ENCODE data around the gene GPALPP1.
A peak's percentile ranks its signal among the peaks of the same experiment; 100 is the strongest.
"Not testable (repeated sequence)": the region's sequence is repeated elsewhere in the genome, so short reads cannot be mapped to it uniquely, and the experiment has no call there.

The GPALPP1 gene

DNA sequence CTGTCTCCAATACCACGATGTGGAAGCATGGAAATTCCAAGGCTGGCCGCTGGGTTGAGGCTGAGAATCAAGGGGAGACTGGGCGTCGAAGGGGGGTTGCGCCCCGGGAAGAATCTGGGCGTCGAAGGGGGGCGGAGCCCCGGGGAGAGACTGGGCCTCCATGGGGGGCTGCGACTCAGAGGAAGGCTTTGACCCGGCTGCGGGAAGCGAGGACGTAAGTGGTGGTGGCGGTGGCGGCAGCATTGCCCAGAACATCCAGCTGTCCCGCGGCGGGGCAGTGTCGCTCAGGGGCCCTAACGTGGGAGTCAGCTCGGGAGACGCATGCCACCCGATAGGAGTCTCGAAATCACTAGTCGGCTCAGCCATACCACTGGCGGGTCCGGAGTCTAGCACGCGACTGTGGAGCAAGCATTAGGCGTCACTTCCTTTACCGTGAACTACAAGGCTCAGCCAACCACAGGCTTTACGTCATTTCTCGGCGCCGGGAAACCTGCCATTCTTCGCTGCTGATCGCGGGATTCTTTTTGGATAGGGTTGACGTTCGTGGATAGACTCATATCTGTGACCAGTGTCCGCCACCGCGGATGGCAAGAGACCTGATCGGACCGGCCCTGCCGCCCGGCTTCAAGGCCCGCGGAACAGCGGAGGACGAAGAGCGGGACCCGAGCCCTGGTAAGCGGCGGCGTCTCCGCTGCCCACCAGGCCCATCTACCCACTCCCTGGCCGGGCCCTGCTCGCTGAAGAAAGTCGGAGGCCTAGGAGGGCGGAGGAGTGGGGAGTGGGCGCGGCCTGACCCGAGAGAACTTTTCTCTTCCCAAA, at the start of gene GPALPP1, which contains the start of gene NUFIP1:
Gene GPALPP1 (plus strand): TSS at position 468 of the 819 bp plus-strand sequence. CDS start 117 bp downstream, at position 585.
Gene NUFIP1 (minus strand): TSS at position 401 of the 819 bp plus-strand sequence. CDS start 35 bp downstream, at position 366.
- DNase-seq (ENCODE audit: insufficient read length, low spot score) (peak; percentile 76), FAIRE-seq (no peak)
- peak; percentile 62; the same call in 1 of the 2 replicates for TF ChIP-seq POLR2A (IDR thresholded peaks at IDR 0.05; ENCODE audit: low read depth, low read length)

GRCh38 chr13:44943411-44943810, 45.9 kb upstream of the GPALPP1 start:
- DNase-seq (ENCODE audit: insufficient read length, low spot score); FAIRE-seq: not testable (repeated sequence)

- no peak for TF ChIP-seq POLR2A (IDR thresholded peaks at IDR 0.05; ENCODE audit: low read depth, low read length)
- no peak for DNase-seq (ENCODE audit: insufficient read length, low spot score)
- no peak for FAIRE-seq
Observed at GRCh38 chr13:44951184-44951583, 38.2 kb upstream of the GPALPP1 start.

GRCh38 chr13:44952671-44953070, 36.7 kb upstream of the GPALPP1 start:
- no peak for FAIRE-seq
- DNase-seq (ENCODE audit: insufficient read length, low spot score), result no peak
- TF ChIP-seq POLR2A (IDR thresholded peaks at IDR 0.05; ENCODE audit: low read depth, low read length), result no peak

DNA sequence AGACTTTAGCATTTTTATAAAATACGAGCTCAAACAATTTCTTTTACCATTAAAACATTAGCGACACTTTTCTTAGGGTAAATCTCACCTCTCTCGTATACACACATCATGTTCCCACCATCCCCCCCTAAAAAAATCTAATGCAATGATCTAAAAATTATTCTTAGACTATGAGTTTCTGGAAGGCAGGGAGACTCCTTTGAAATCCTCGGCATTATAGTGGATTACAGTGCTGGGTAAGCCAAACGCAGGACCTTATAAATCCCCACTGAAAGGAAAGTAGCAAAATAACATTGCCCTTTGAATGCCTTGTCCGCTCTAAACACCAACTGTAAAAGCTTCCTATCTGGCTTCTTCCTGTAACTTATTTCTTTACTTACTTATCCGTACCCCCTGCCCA, 35.1 kb upstream of the GPALPP1 start:
- TF ChIP-seq POLR2A (IDR thresholded peaks at IDR 0.05; ENCODE audit: low read depth, low read length), result no peak

DNA sequence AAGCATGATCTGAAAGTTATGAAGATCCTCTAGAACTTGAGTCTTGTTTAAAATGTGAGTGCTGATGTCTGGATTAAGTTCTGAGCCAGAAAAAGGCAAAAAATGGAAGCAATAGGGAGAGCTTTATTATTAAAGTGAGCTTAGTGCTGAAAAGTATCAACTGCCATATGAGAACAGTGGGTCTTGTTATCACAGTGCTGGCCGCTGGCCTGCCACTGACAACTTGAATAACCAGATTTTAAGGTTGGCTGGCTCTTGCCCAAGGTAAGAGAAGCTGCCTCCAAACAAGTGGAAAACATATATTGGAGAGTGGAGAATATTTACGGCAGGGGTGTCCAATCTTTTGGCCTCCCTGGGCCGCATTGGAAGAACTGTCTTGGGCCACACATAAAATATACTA, 33.9 kb upstream of the GPALPP1 start:
- DNase-seq (ENCODE audit: insufficient read length, low spot score), result no peak
- TF ChIP-seq POLR2A (IDR thresholded peaks at IDR 0.05; ENCODE audit: low read depth, low read length), result no peak
- FAIRE-seq, result no peak

More for the DNA sequence above, 35.1 kb upstream of the GPALPP1 start:
- DNase-seq (ENCODE audit: insufficient read length, low spot score) (no peak), FAIRE-seq (no peak)

GRCh38 chr13:44961997-44962396, 27.3 kb upstream of the GPALPP1 start:
- no peak for TF ChIP-seq POLR2A (IDR thresholded peaks at IDR 0.05; ENCODE audit: low read depth, low read length)
- FAIRE-seq, result no peak

DNA sequence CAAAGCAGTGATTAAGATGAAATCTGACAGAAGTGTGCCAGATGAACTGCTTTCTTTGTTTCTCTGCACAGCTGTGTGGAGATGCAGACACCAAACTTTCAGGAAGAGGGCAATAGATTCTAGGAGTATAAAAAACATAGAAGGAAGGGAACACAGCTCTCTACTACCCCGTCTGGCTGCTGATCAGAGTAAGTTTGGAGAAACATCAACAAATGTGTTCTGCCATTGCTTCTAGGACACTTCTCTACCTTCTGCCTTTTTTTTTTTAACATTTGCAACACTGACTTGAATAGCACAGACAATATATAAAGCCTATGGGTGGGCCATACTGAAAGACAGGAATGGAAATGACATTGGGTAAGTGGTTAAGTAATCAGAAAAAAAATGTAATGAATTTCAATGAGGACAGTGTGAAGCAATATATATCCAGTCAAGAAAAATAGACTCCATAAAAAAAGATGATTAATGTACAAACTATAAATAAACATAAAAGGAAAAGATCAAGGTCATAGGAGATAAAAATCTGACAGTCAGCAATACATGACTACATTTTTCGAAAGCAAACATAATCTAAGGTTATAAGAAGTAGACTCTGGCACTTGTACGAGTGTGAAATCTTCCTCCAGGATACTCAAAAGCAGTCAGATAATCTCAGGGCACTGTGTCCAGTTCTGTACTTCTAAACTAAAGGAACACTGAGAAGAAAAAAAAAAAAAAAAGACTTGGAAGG, 21.5 kb upstream of the GPALPP1 start:
- TF ChIP-seq POLR2A (IDR thresholded peaks at IDR 0.05; ENCODE audit: low read depth, low read length), result no peak
- DNase-seq (ENCODE audit: insufficient read length, low spot score) (no peak), FAIRE-seq (no peak)

More at GRCh38 chr13:44961997-44962396, 27.3 kb upstream of the GPALPP1 start:
- no peak for DNase-seq (ENCODE audit: insufficient read length, low spot score)

- FAIRE-seq, result no peak
- TF ChIP-seq POLR2A (IDR thresholded peaks at IDR 0.05; ENCODE audit: low read depth, low read length), result no peak
- DNase-seq (ENCODE audit: insufficient read length, low spot score), result no peak
Observed at GRCh38 chr13:44968434-44968815, 20.9 kb upstream of the GPALPP1 start.

- no peak for TF ChIP-seq POLR2A (IDR thresholded peaks at IDR 0.05; ENCODE audit: low read depth, low read length)
- DNase-seq (ENCODE audit: insufficient read length, low spot score) (no peak), FAIRE-seq (peak; percentile 45)
Observed at GRCh38 chr13:44969551-44970484, 19.5 kb upstream of the GPALPP1 start.

GRCh38 chr13:44971656-44972595, 17.4 kb upstream of the GPALPP1 start:
- DNase-seq (ENCODE audit: insufficient read length, low spot score), result no peak
- TF ChIP-seq POLR2A (IDR thresholded peaks at IDR 0.05; ENCODE audit: low read depth, low read length), result no peak
- no peak for FAIRE-seq

DNA sequence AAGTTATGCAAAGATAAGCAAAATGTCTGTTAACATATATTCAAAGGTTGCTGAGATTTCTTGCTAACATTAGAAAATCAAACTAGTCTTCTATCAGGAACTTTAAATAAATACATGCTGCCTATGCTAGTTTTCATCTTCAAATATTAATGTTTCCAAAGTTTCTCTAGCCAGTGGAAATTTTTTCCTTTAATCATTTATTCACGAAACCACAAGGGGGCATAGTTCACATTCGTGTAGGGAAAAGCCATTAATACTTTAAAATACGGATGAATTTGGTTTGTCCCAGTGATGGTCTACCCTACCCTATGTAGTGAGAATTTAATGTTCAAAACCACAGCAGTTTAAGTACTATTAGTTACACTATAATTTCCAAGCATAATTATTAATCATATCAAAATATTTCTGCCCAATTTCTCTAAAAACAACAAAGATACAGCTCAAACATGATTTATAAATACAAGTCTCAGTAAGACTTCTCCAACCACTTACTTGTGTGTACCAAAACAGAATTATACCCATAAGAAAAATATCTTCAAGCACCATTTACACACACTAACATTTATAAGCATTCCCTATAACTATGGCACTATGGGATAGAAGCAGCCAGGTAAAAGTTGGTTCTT, 16.3 kb upstream of the GPALPP1 start:
- no peak for TF ChIP-seq POLR2A (IDR thresholded peaks at IDR 0.05; ENCODE audit: low read depth, low read length)
- DNase-seq (ENCODE audit: insufficient read length, low spot score), result no peak
- peak; percentile 52 for FAIRE-seq

Data from H54 (cell line).